Smooth muscle cell (in vitro differentiated cells): Measurements from ENCODE around the gene WFDC1. TPM values are rescaled to one million over a fixed set of nuclear protein-coding genes. Genes with fewer than 3 reads are reported as not detected.

ENCODE experiments used
- DNase-seq: peaks from one replicate; lab custom pipeline; 2025; ENCODE audit not compliant: unreplicated experiment; lab: John Stamatoyannopoulos, UW
- H2AFZ ChIP-seq: fragments of 200-600 bp; sonication (generic); 2 replicates; pipeline ENCODE4 v1.6.0; 2016; ENCODE audit warnings: antibody characterized with exemption, low read depth, mild to moderate bottlenecking
- H3F3A ChIP-seq: fragments of 200-600 bp; sonication (generic); 2 replicates; pipeline ENCODE4 v1.6.0; 2017; ENCODE audit warnings: antibody characterized with exemption, low read depth
- H3K27ac ChIP-seq: fragments of 200-600 bp; sonication (generic); 2 replicates; pipeline ENCODE4 v1.5.1; 2016; ENCODE audit warnings: low read depth, mild to moderate bottlenecking
- H3K27me3 ChIP-seq: fragments of 200-600 bp; sonication (generic); 2 replicates; pipeline ENCODE4 v1.6.1; 2016; ENCODE audit warnings: low read depth, mild to moderate bottlenecking
- H3K36me3 ChIP-seq: fragments of 200-600 bp; sonication (generic); 2 replicates; pipeline ENCODE4 v1.5.1; 2016; ENCODE audit warnings: low read depth
- H3K4me1 ChIP-seq: fragments of 200-600 bp; sonication (generic); 2 replicates; pipeline ENCODE4 v1.5.1; 2016; ENCODE audit warnings: low read depth
- H3K4me2 ChIP-seq: fragments of 200-600 bp; sonication (generic); 2 replicates; pipeline ENCODE4 v1.6.0; 2016; ENCODE audit warnings: mild to moderate bottlenecking
- H3K4me3 ChIP-seq: fragments of 200-600 bp; sonication (generic); 2 replicates; pipeline ENCODE4 v1.5.1; 2016; ENCODE audit warnings: mild to moderate bottlenecking
- H3K79me2 ChIP-seq: fragments of 200-600 bp; sonication (generic); 2 replicates; pipeline ENCODE4 v1.6.0; 2016; ENCODE audit warnings: low read depth, mild to moderate bottlenecking
- H3K9ac ChIP-seq: fragments of 200-600 bp; sonication (generic); 2 replicates; pipeline ENCODE4 v1.6.0; 2016; ENCODE audit warnings: low read depth
- H3K9me3 ChIP-seq: fragments of 200-600 bp; sonication (generic); replicated peaks from 2 replicates; pipeline ENCODE4 v1.5.1; 2016; ENCODE audit warnings: low read depth
- H4K20me1 ChIP-seq: fragments of 200-600 bp; sonication (generic); 2 replicates; pipeline ENCODE4 v1.6.0; 2016; ENCODE audit warnings: low read depth
- WGBS: methylation state at CpG from one replicate; pipeline ENCODE4 v1.1.7; 2016; ENCODE audit warnings: low lambda C conversion rate; 5-methylcytosine and 5-hydroxymethylcytosine counted together
- polyA plus RNA-seq: library from polyadenylated mRNA; unstranded; fragments of >200 nt; fragmentation: Nextera tagmentation; extraction: Ambion mirVana; gene quantifications from 2 replicates; pipeline ENCODE4 v1.2.1, GENCODE V29; 2016
- total RNA-seq: library from RNA; depleted of rRNA; stranded (reverse); fragments of >200 nt; gene quantifications from 2 replicates; pipeline ENCODE4 v1.2.3, GENCODE V29; 2014
- TF ChIP-seq, protein P1 (sequence below): fragments of 200-600 bp; sonication (generic); IDR thresholded peaks from 2 replicates; pipeline ENCODE4 v1.5.1; 2017; ENCODE audit warnings: borderline replicate concordance, mild to moderate bottlenecking, antibody characterized with exemption; ENCODE audit not compliant: insufficient read depth, poor library complexity, severe bottlenecking

The WFDC1 gene
- total and polyA plus RNA-seq, 2 experiments from 2014 or later: 176 to 362 TPM

DNA sequence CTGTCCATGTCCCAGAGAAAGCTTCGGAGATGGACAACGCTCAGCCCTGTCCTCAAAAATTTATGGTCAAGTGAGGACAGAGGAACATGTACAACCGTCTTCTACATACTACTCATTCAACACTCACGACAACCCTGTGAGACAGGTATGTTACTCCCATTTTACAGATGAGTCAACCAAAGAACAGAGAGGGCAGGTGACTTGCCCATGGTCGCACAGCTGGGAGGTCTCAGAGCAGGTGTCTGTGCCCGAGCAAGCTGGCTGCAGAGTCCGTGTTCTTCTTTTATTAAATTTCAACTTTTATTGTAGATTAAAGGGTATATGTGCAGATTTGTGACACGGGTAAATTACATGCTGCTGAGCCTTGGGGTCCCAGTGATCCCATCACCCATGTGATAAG is 5.8 kb upstream of the WFDC1 start:
- no peaks in the 10 kb centered on the region for H3K4me1 ChIP-seq
- no peak overlapping the region for H3K9ac ChIP-seq
- no peak overlapping the region for H3K27ac ChIP-seq
- no peak overlapping the region for H2AFZ ChIP-seq
- no peaks in the 10 kb centered on the region for H3F3A ChIP-seq
- 77% methylated on average over 8 of the region's 8 CpGs for WGBS
- H3K27me3 ChIP-seq: no peaks in the 10 kb centered on the region
- no peak overlapping the region for H3K4me3 ChIP-seq
- H3K36me3 ChIP-seq: no peaks in the 10 kb centered on the region
- TF ChIP-seq, protein P1, sequence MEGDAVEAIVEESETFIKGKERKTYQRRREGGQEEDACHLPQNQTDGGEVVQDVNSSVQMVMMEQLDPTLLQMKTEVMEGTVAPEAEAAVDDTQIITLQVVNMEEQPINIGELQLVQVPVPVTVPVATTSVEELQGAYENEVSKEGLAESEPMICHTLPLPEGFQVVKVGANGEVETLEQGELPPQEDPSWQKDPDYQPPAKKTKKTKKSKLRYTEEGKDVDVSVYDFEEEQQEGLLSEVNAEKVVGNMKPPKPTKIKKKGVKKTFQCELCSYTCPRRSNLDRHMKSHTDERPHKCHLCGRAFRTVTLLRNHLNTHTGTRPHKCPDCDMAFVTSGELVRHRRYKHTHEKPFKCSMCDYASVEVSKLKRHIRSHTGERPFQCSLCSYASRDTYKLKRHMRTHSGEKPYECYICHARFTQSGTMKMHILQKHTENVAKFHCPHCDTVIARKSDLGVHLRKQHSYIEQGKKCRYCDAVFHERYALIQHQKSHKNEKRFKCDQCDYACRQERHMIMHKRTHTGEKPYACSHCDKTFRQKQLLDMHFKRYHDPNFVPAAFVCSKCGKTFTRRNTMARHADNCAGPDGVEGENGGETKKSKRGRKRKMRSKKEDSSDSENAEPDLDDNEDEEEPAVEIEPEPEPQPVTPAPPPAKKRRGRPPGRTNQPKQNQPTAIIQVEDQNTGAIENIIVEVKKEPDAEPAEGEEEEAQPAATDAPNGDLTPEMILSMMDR: no peak
- H3K4me2 ChIP-seq: no peak overlapping the region
- no peak for DNase-seq
- H4K20me1 ChIP-seq: no peaks in the 10 kb centered on the region
- no peaks in the 10 kb centered on the region for H3K79me2 ChIP-seq
- H3K9me3 ChIP-seq: no peaks in the 10 kb centered on the region

GRCh38 chr16:84291226-84291625 is 3.5 kb upstream of the WFDC1 start:
- 69% methylated on average over 11 of the region's 11 CpGs for WGBS
- DNase-seq: no peak
- Histone ChIP-seq H3K9me3 (no peaks in the 10 kb centered on the region), H3K9ac (no peak overlapping the region), H4K20me1 (no peaks in the 10 kb centered on the region), H3K4me3 (no peak overlapping the region), H2AFZ (no peak overlapping the region), H3F3A (no peaks in the 10 kb centered on the region), H3K79me2 (peaks cover 3% of the 10 kb centered on the region), H3K27me3 (no peaks in the 10 kb centered on the region), H3K36me3 (no peaks in the 10 kb centered on the region), H3K4me1 (peaks cover 3% of the 10 kb centered on the region), H3K4me2 (no peak overlapping the region), H3K27ac (no peak overlapping the region)
- TF ChIP-seq, protein P1: no peak

- no peaks in the 10 kb centered on the region for H3K36me3 ChIP-seq
- no peak overlapping the region for H3K4me2 ChIP-seq
- H3K4me1 ChIP-seq: peaks cover 3% of the 10 kb centered on the region
- DNase-seq: no peak
- 76% methylated on average over 10 of the region's 10 CpGs for WGBS
- no peak overlapping the region for H2AFZ ChIP-seq
- H3F3A ChIP-seq: no peaks in the 10 kb centered on the region
- H3K27me3 ChIP-seq: no peaks in the 10 kb centered on the region
- H3K9ac ChIP-seq: no peak overlapping the region
- H3K4me3 ChIP-seq: no peak overlapping the region
- H4K20me1 ChIP-seq: no peaks in the 10 kb centered on the region
- no peak overlapping the region for H3K27ac ChIP-seq
- H3K9me3 ChIP-seq: no peaks in the 10 kb centered on the region
- H3K79me2 ChIP-seq: peaks cover 11% of the 10 kb centered on the region
- TF ChIP-seq, protein P1: no peak
Measured at GRCh38 chr16:84292011-84292410, 2.7 kb upstream of the WFDC1 start.

GRCh38 chr16:84293406-84293805 is 1.3 kb upstream of the WFDC1 start:
- WGBS: 98% methylated on average over 5 of the region's 5 CpGs
- TF ChIP-seq, protein P1: no peak

More at GRCh38 chr16:84293406-84293805, 1.3 kb upstream of the WFDC1 start:
- Histone ChIP-seq H3K27ac (no peak overlapping the region), H2AFZ (no peak overlapping the region), H4K20me1 (no peaks in the 10 kb centered on the region), H3K9ac (no peak overlapping the region), H3F3A (no peaks in the 10 kb centered on the region), H3K79me2 (peaks cover 25% of the 10 kb centered on the region), H3K4me2 (no peak overlapping the region), H3K4me1 (peaks cover 3% of the 10 kb centered on the region), H3K27me3 (no peaks in the 10 kb centered on the region), H3K4me3 (no peak overlapping the region), H3K36me3 (no peaks in the 10 kb centered on the region), H3K9me3 (no peaks in the 10 kb centered on the region)
- DNase-seq: no peak
